Activated naive CD4-positive, alpha-beta T cell treated with anti-CD3 and anti-CD28 coated beads for 36 hours (primary cell): Measurements from ENCODE around the gene CISTR. TPM values are rescaled to one million over a fixed set of nuclear protein-coding genes. Genes with fewer than 3 reads are reported as not detected.
"Not testable (repeated sequence)": the region's sequence is repeated elsewhere in the genome, so short reads cannot be mapped to it uniquely, and the experiment has no call there.

Source experiments
- CTCF ChIA-PET: fragments of 350-600 bp; sonication (Branson Sonifier 250); formaldehyde crosslinking; loops from one replicate; lab custom pipeline; 2021; ENCODE audit warnings: antibody characterized with exemption; lab: Charles Lee
- DNase-seq: peaks from one replicate; pipeline ENCODE4 v3.0.0-alpha.2; 2020
- H3K27ac Mint-ChIP-seq: one replicate; pipeline ENCODE4 v1.8.0; 2021; ENCODE audit warnings: mild to moderate bottlenecking, mixed read lengths
- H3K27me3 Mint-ChIP-seq: one replicate; pipeline ENCODE4 v1.8.0; 2021; ENCODE audit warnings: low read depth, mixed read lengths
- H3K36me3 Mint-ChIP-seq: one replicate; pipeline ENCODE4 v1.8.0; 2021; ENCODE audit warnings: low read depth, mixed read lengths
- H3K4me1 Mint-ChIP-seq: one replicate; pipeline ENCODE4 v1.8.0; 2021; ENCODE audit warnings: low read depth, mixed read lengths
- H3K4me3 Mint-ChIP-seq: one replicate; pipeline ENCODE4 v1.8.0; 2021; ENCODE audit warnings: mild to moderate bottlenecking, moderate library complexity, mixed read lengths
- H3K9me3 Mint-ChIP-seq: one replicate; pipeline ENCODE4 v1.8.0; 2021; ENCODE audit warnings: mixed read lengths
- intact Hi-C: fragments of 100-400 bp; cut with micrococcal nuclease; formaldehyde crosslinking; loops from one replicate; pipeline ENCODE4 v1.15.1; 2023
- total RNA-seq, 2 experiments: library from RNA; stranded (reverse); gene quantifications; one replicate each; pipeline ENCODE4 v1.2.3, GENCODE V29; 2021

Gene CISTR
- total RNA-seq, 2 experiments from 2014 or later, result not detected

DNA sequence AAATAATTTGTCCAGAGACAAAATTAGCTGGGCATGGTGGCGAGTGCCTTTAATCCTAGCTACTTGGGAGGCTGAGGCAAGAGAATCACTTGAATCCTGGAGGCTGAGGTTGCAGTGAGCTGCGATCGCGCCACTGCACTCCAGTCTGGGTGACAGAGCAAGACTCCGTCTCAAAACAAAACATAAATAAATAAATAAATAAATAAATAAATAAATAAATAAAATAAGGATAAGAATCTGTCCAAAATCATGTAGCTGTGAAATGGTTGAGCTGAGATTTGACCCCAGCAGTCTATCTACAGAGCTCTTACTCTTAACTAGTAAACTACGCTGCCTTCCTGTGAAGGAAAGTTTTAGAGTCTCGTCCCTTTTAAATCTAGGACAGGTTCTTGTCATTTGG is 27.9 kb upstream of the CISTR start:
- H3K27ac Mint-ChIP-seq, H3K36me3 Mint-ChIP-seq, H3K4me1 Mint-ChIP-seq, intact Hi-C loops, H3K4me3 Mint-ChIP-seq, CTCF ChIA-PET, H3K9me3 Mint-ChIP-seq, DNase-seq: not testable (repeated sequence)
- peaks cover 33% of the 10 kb centered on the region for H3K27me3 Mint-ChIP-seq

DNA sequence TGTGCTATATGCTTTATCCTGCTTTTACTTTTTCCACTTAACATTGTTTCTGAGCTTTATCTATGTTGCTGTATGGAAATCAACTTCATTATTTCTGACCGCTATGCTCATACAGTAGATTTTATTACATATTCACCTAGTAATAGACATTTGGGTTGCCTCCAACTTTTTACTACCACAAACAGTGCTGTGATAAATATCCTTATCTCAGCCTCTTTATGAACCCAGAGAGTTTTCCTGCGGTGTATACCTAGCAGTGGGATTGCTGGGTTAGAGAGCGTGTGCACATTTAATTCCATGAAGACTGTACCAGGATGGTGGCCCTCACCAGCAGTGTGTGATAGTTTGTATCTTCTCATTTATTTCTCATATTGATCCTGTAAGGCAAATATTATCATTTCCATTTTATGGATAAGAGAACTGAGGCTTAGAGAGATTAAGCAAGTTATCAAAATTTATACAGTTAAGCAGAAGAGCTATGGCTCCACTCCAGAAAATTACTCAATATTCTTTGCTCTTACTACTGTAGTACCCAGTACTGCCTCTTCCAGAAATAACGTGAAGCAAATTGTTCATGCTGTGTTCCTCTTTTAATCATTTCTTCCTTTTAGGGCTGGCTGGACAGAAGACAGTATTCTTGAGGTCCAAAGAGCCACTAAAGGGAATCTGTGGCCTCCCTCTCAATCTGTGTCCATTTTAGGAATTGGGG is 26.3 kb upstream of the CISTR start:
- DNase-seq, result no peak
- Mint-ChIP-seq H3K27ac (no peak overlapping the region), H3K4me1 (no peaks in the 10 kb centered on the region), H3K36me3 (no peaks in the 10 kb centered on the region), H3K4me3 (no peak overlapping the region), H3K9me3 (no peaks in the 10 kb centered on the region), H3K27me3 (peaks cover 23% of the 10 kb centered on the region)
- intact Hi-C loops, result no loop called here
- CTCF ChIA-PET, result interaction anchor here (0.7 kb wide), 1 partner anchor 263 kb away, joined by 3 read pairs; no protein-coding TSS in a partner anchor

DNA sequence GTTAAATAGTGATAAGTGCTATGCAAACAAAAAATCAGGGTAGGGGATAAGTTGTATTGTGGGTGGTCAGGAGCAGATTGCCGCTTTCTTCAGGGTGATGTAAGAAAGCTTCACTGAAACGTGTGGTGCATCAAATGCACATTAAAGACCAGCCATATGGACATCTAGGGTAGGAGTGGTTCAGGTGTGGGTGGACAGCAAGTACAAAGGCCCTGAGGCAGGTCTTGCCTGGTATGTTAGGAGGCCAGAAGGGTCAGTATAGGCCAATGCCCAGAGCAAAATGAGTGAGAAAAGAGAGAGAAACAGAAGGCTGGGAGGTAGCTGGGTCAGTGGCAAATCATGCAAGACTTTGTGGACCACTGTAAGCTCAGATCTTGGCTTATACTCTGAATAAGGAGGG is 25.6 kb upstream of the CISTR start:
- no peak overlapping the region for H3K4me3 Mint-ChIP-seq
- intact Hi-C loops, result no loop called here

DNA sequence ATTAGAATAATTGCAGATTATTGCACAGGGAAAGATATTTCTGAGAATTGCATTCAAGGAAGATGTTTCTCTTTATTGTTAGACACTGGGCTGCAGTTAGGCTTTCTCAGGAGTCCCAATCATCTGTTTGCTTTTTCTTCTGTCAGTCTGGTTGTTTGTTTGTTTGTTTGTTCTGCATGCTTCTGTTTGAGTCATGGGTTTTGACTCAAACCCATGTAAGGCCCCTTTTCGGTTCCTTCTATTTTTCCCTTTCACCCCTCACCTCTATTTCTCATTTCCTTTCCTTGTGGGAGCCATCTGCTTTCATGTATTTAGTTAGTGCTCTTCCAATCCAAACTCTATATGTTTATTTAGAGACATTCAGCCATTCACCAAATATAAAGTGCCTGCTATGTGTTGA is 25.1 kb upstream of the CISTR start:
- Mint-ChIP-seq H3K9me3 (no peaks in the 10 kb centered on the region), H3K27me3 (peaks cover 21% of the 10 kb centered on the region), H3K27ac (no peak overlapping the region), H3K4me3 (no peak overlapping the region), H3K4me1 (no peaks in the 10 kb centered on the region), H3K36me3 (no peaks in the 10 kb centered on the region)
- DNase-seq, result no peak
- CTCF ChIA-PET, result no interaction called here
- intact Hi-C loops, result no loop called here

More for the DNA sequence above, 25.6 kb upstream of the CISTR start:
- H3K27ac Mint-ChIP-seq, result no peak overlapping the region
- peaks cover 18% of the 10 kb centered on the region for H3K27me3 Mint-ChIP-seq
- no peak for DNase-seq
- CTCF ChIA-PET, result interaction anchor here (0.7 kb wide), 1 partner anchor 264 kb away, joined by 3 read pairs; no protein-coding TSS in a partner anchor
- no peaks in the 10 kb centered on the region for H3K4me1 Mint-ChIP-seq
- no peaks in the 10 kb centered on the region for H3K9me3 Mint-ChIP-seq
- H3K36me3 Mint-ChIP-seq, result no peaks in the 10 kb centered on the region

DNA sequence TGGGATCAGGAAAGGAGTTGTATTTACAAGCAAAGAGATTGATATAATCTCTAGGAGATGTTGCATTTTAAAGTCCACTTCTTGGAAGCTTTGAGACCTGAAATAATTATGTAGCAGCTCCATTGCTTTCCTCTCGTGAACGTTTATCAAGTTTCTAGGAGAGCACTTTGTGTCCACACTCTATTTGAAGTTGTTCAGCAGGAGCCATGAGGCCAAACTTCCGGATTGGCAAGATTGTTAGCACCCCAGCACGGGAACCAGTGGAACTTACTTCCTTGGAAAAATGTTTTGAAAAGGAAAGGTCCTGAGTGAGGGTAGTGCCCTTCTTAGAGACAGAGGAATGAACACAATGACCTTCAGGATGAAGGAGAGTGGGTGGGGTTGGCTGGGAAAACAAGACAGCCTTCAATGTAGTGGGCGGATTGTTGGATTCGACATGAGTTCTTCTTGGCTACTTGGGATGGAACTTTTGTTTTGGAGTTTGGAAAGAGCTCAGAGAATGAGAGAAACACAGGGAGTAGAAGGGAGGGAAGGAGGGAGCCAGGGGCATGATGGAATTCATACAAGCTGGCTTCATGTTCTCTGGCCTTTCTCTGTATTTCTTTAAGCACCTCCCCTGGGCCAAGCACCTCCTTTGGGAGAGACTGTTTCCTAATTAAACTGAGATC is 23.8 kb upstream of the CISTR start:
- no peak for DNase-seq
- H3K27ac Mint-ChIP-seq, result no peak overlapping the region
- H3K4me3 Mint-ChIP-seq, result no peak overlapping the region
- no peaks in the 10 kb centered on the region for H3K9me3 Mint-ChIP-seq
- no peaks in the 10 kb centered on the region for H3K36me3 Mint-ChIP-seq
- no peaks in the 10 kb centered on the region for H3K4me1 Mint-ChIP-seq
- CTCF ChIA-PET, result interaction anchor here (0.6 to 1.0 kb wide), 2 partner anchors 15 to 19 kb away, joined by 3 to 4 read pairs; no protein-coding TSS in a partner anchor
- H3K27me3 Mint-ChIP-seq, result peaks cover 19% of the 10 kb centered on the region
- intact Hi-C loops, result no loop called here

DNA sequence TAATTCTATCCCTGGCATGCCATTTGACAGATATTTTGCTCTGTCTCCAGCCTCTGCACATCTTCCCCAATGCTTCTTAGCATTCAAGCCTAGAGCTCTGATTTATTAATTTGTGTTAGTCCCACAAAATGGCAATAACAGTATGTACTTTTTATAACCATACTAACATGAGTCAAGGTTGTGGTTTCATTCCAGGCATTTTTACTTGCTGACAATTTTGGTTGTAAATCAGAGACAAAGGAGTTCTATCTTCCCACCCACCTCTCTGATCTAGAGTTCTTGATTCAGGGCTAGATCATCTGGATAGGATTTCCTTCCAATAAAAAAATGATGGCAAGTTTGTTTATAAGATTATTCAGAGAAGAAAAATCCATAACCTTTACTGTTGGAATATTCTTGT is 18.5 kb upstream of the CISTR start:
- Mint-ChIP-seq H3K4me1 (no peaks in the 10 kb centered on the region), H3K36me3 (no peaks in the 10 kb centered on the region), H3K4me3 (no peak overlapping the region), H3K9me3 (no peaks in the 10 kb centered on the region), H3K27ac (no peak overlapping the region), H3K27me3 (peaks cover 35% of the 10 kb centered on the region)
- CTCF ChIA-PET, result no interaction called here
- no peak for DNase-seq
- intact Hi-C loops, result no loop called here

DNA sequence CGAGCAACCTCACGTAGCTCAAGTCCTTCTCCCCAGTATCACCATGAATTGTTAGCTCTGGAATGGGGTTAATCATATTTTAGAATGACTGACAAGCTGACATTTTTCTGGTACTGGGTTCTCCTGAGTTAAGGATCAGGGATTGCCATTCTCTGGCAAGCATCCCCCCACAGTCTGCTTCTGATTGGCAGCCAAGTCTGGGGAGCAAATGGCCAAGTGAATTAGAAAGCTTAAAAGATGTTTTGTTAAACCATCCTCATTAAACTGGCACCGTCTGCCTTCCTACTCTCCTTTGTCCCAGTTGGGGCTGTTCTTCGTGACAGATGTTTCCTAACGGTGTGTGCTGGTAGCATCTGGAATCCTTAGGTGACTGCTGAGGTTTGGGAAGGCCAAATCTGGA is 17.2 kb upstream of the CISTR start:
- no peaks in the 10 kb centered on the region for H3K4me1 Mint-ChIP-seq
- CTCF ChIA-PET, result interaction anchor here (0.5 to 1.5 kb wide), 3 partner anchors 23 to 231 kb away, joined by 3 to 6 read pairs (median 3); no protein-coding TSS in a partner anchor

DNA sequence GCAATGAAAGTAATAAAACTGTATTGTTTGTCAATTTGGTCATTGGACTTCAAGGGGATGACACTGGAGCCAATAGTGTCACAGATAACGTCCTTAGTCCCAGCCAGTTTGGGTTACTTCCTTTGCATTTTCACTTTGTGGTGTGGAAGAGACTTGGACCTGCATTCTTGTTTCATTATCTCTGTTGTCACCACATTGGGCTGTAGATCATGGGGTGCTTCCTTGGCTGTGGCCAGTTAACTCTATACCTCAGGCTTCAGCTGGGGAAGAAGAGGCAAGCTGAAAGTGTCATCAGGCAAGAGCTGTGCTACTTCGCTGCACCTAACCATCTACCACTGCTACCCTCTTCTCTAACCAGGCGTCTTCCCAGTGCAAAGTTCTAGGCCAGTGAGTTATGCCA is 15.1 kb upstream of the CISTR start:
- H3K4me3 Mint-ChIP-seq, result no peak overlapping the region
- H3K9me3 Mint-ChIP-seq, result no peaks in the 10 kb centered on the region
- CTCF ChIA-PET, result no interaction called here
- no peaks in the 10 kb centered on the region for H3K36me3 Mint-ChIP-seq
- intact Hi-C loops, result no loop called here
- no peak for DNase-seq
- H3K27me3 Mint-ChIP-seq, result peaks cover 45% of the 10 kb centered on the region
- no peaks in the 10 kb centered on the region for H3K4me1 Mint-ChIP-seq
- no peak overlapping the region for H3K27ac Mint-ChIP-seq

More for the DNA sequence above, 17.2 kb upstream of the CISTR start:
- intact Hi-C loops, result no loop called here
- H3K4me3 Mint-ChIP-seq, result no peak overlapping the region
- peaks cover 37% of the 10 kb centered on the region for H3K27me3 Mint-ChIP-seq
- DNase-seq, result no peak
- H3K36me3 Mint-ChIP-seq, result no peaks in the 10 kb centered on the region
- H3K9me3 Mint-ChIP-seq, result no peaks in the 10 kb centered on the region
- H3K27ac Mint-ChIP-seq, result no peak overlapping the region

DNA sequence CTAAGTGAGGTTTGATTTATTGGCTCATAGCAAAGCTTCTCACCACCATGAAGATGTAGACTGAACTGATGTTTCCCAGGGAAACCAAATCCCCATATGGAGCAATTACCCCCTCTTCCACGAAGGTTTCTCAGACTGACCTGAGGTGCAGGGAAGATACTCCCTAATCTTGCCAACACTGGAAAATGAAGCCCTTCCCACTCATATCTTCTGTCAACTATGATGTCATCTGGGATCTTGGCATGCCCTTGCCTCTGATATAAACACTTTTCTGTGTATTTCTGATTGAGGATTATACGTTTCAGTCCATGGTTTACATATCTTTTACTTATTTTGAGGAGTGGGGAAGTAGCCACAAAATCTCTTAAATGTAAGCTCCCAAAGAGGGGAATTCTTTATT is 14.1 kb upstream of the CISTR start:
- CTCF ChIA-PET, result interaction anchor here (0.6 to 2.1 kb wide), 5 partner anchors 9 to 243 kb away, joined by 4 to 13 read pairs (median 6); partner anchors contain the start of gene HOXC8
- Mint-ChIP-seq H3K27ac (no peak overlapping the region), H3K4me1 (no peaks in the 10 kb centered on the region), H3K4me3 (no peak overlapping the region), H3K27me3 (peaks cover 43% of the 10 kb centered on the region), H3K9me3 (no peaks in the 10 kb centered on the region), H3K36me3 (no peaks in the 10 kb centered on the region)
- DNase-seq, result no peak
- intact Hi-C loops, result no loop called here

DNA sequence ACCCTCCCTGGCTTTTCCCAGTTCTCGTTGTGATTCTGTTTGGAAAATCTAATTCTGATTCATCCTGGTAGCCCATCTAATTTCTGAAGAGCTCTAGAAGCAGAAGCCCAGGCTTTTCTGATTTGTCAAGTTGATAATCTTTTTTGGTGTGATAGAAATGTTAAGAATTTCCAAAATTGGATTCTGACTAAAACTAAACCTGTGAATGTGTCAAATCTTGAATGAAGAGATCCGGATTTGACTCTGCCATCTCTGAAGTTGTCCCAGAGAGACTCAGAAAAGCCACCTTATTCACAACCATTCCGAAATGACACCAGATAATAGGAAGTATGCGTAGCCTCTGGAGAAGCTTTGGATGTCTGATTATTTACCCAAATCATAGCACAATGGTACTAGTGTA is 12.8 kb upstream of the CISTR start:
- no peak overlapping the region for H3K27ac Mint-ChIP-seq
- intact Hi-C loops, result no loop called here
- H3K4me3 Mint-ChIP-seq, result no peak overlapping the region
- H3K27me3 Mint-ChIP-seq, result peaks cover 44% of the 10 kb centered on the region
- H3K4me1 Mint-ChIP-seq, result no peaks in the 10 kb centered on the region
- H3K36me3 Mint-ChIP-seq, result no peaks in the 10 kb centered on the region
- CTCF ChIA-PET, result interaction anchor here (0.6 to 2.1 kb wide), 6 partner anchors 8 to 256 kb away, joined by 3 to 13 read pairs (median 5); no protein-coding TSS in a partner anchor
- no peaks in the 10 kb centered on the region for H3K9me3 Mint-ChIP-seq
- DNase-seq, result no peak

DNA sequence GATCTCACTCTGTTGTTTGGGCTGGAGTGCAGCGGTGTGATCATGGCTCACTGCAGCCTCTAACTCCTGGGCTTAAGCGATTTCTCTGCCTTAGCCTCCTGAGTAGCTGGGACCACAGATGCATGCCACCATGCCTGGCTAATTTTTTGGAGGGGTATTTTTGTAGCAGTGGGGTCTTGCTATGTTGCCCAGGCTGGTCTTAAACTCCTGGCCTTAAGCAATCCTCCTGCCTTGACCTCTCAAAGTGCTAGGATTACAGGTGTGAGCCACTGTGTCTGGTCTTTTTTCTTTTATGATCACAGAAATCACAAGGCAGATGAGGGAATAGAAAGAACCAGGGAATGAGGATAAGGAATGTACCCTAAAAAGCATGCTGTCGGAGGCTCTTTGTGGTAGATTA is 11.0 kb upstream of the CISTR start:
- CTCF ChIA-PET, H3K4me1 Mint-ChIP-seq, H3K27ac Mint-ChIP-seq, H3K4me3 Mint-ChIP-seq, intact Hi-C loops, H3K9me3 Mint-ChIP-seq, H3K36me3 Mint-ChIP-seq, DNase-seq: not testable (repeated sequence)
- H3K27me3 Mint-ChIP-seq, result peaks cover 60% of the 10 kb centered on the region

DNA sequence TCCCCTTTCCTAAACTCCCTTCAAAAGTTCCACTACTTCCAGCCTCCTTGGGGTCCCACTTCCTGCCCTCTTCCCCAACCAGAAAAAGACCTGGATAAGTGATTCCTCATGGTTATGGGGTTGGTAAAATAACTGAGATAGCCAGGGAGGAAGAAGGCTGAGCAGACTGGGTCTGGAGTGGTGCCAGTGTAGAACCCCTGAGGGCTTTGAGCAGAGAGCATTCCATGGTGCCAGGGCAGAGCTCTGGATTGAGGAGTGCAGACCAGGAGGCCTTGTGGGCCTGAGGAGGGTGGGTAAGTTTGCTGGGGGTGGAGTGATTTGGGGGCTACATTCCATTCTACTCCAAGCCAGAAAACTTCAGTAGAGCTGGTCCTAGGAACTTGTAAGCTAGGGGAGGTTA is 9.5 kb upstream of the CISTR start:
- Mint-ChIP-seq H3K4me3 (no peak overlapping the region), H3K36me3 (no peaks in the 10 kb centered on the region), H3K27me3 (peaks cover 49% of the 10 kb centered on the region), H3K27ac (no peak overlapping the region), H3K4me1 (peaks cover 7% of the 10 kb centered on the region), H3K9me3 (no peaks in the 10 kb centered on the region)
- intact Hi-C loops, result no loop called here
- CTCF ChIA-PET, result interaction anchor here (0.7 kb wide), 1 partner anchor 18 kb away, joined by 3 read pairs; no protein-coding TSS in a partner anchor
- no peak for DNase-seq
